ENCODE results near the gene PLOD1. TPM values are rescaled to one million over a fixed set of nuclear protein-coding genes. Genes with fewer than 3 reads are reported as not detected.

The PLOD1 gene
- total RNA-seq, 1 donor from 2014 or later = 203 TPM

GRCh38 chr1:11960715-11961114 lies 26.2 kb downstream of the PLOD1 start:
- Mint-ChIP-seq H3K4me3 (no peak overlapping the region), H3K27ac (no peak overlapping the region), H3K4me1 (peaks cover 9% of the 10 kb centered on the region), H3K27me3 (ENCODE audit: low read depth) (no peaks in the 10 kb centered on the region), H3K36me3 (peaks cover 17% of the 10 kb centered on the region), H3K9me3 (no peaks in the 10 kb centered on the region)
- TF ChIP-seq CTCF (IDR thresholded peaks at IDR 0.05; ENCODE audit: unreplicated experiment) = no peak
- DNase-seq (ENCODE audit: low spot score in 2 of 2, unreplicated experiment in 2 of 2) = no peak

- no peak for DNase-seq (ENCODE audit: low spot score in 2 of 2, unreplicated experiment in 2 of 2)
- no peaks in the 10 kb centered on the region for H3K9me3 Mint-ChIP-seq
- TF ChIP-seq CTCF (IDR thresholded peaks at IDR 0.05; ENCODE audit: unreplicated experiment) = no peak
- peaks cover 20% of the 10 kb centered on the region for H3K36me3 Mint-ChIP-seq
- no peak overlapping the region for H3K4me3 Mint-ChIP-seq
- peak overlapping the region; percentile 53 for H3K27ac Mint-ChIP-seq
- no peaks in the 10 kb centered on the region for H3K27me3 Mint-ChIP-seq (ENCODE audit: low read depth)
- peaks cover 9% of the 10 kb centered on the region for H3K4me1 Mint-ChIP-seq
Measured at GRCh38 chr1:11961230-11961629, 26.7 kb downstream of the PLOD1 start.

- DNase-seq (ENCODE audit: low spot score in 2 of 2, unreplicated experiment in 2 of 2) = no peak
- no peak for TF ChIP-seq CTCF (IDR thresholded peaks at IDR 0.05; ENCODE audit: unreplicated experiment)
- Mint-ChIP-seq H3K4me3 (no peak overlapping the region), H3K27me3 (ENCODE audit: low read depth) (no peaks in the 10 kb centered on the region), H3K36me3 (peaks cover 19% of the 10 kb centered on the region), H3K4me1 (peaks cover 9% of the 10 kb centered on the region), H3K9me3 (no peaks in the 10 kb centered on the region), H3K27ac (no peak overlapping the region)
Measured at GRCh38 chr1:11963622-11964021, 29.1 kb downstream of the PLOD1 start.

- no peaks in the 10 kb centered on the region for H3K27me3 Mint-ChIP-seq (ENCODE audit: low read depth)
- H3K4me3 Mint-ChIP-seq = no peak overlapping the region
- peaks cover 19% of the 10 kb centered on the region for H3K36me3 Mint-ChIP-seq
- no peak for TF ChIP-seq CTCF (IDR thresholded peaks at IDR 0.05; ENCODE audit: unreplicated experiment)
- H3K9me3 Mint-ChIP-seq = no peaks in the 10 kb centered on the region
- no peak overlapping the region for H3K27ac Mint-ChIP-seq
- peaks cover 9% of the 10 kb centered on the region for H3K4me1 Mint-ChIP-seq
- DNase-seq (ENCODE audit: low spot score in 2 of 2, unreplicated experiment in 2 of 2) = no peak
Measured at GRCh38 chr1:11964656-11965055, 30.1 kb downstream of the PLOD1 start.

- Mint-ChIP-seq H3K27ac (no peak overlapping the region), H3K9me3 (no peaks in the 10 kb centered on the region), H3K4me1 (peaks cover 4% of the 10 kb centered on the region), H3K36me3 (peaks cover 17% of the 10 kb centered on the region), H3K4me3 (no peak overlapping the region), H3K27me3 (ENCODE audit: low read depth) (no peaks in the 10 kb centered on the region)
- DNase-seq (ENCODE audit: low spot score in 2 of 2, unreplicated experiment in 2 of 2) = no peak
- TF ChIP-seq CTCF (IDR thresholded peaks at IDR 0.05; ENCODE audit: unreplicated experiment) = no peak
Measured at GRCh38 chr1:11967028-11967547, 32.6 kb downstream of the PLOD1 start.
